ENCODE measurements around the gene AUTS2.

The AUTS2 gene

DNA sequence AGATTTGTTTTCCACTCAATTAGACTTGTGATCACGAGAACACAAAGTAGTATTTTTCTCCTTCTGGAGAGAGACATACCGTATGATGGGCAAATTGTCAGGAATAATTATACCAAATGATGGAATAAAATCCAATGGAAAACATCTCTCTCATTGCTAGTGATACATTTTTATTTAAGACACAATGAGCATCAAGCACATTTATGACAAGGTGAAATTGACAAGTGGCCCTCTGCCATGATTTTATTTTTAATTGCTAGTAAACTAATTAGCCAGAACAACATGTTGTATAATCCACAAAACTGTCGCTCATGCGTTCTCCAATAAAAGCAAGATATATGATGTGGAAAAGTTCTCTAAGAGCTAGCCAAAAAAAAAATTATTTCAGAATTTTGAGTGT, 620.8 kb downstream of the AUTS2 start:
- Histone ChIP-seq H3K9me3 (no peaks in the 10 kb centered on the region), H3K4me3 (ENCODE audit: low read depth in 1 of 2, low read length in 1 of 2) (no peak overlapping the region), H3K27ac (no peak overlapping the region), H3K27me3 (no peaks in the 10 kb centered on the region), H3K4me1 (ENCODE audit: control insufficient read depth in 1 of 2, insufficient read depth in 1 of 2, low read depth in 1 of 2, low read length in 1 of 2) (no peaks in the 10 kb centered on the region), H3K36me3 (no peaks in the 10 kb centered on the region)
- TF ChIP-seq, protein P1, sequence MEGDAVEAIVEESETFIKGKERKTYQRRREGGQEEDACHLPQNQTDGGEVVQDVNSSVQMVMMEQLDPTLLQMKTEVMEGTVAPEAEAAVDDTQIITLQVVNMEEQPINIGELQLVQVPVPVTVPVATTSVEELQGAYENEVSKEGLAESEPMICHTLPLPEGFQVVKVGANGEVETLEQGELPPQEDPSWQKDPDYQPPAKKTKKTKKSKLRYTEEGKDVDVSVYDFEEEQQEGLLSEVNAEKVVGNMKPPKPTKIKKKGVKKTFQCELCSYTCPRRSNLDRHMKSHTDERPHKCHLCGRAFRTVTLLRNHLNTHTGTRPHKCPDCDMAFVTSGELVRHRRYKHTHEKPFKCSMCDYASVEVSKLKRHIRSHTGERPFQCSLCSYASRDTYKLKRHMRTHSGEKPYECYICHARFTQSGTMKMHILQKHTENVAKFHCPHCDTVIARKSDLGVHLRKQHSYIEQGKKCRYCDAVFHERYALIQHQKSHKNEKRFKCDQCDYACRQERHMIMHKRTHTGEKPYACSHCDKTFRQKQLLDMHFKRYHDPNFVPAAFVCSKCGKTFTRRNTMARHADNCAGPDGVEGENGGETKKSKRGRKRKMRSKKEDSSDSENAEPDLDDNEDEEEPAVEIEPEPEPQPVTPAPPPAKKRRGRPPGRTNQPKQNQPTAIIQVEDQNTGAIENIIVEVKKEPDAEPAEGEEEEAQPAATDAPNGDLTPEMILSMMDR (IDR thresholded peaks at IDR 0.05) = no peak

DNA sequence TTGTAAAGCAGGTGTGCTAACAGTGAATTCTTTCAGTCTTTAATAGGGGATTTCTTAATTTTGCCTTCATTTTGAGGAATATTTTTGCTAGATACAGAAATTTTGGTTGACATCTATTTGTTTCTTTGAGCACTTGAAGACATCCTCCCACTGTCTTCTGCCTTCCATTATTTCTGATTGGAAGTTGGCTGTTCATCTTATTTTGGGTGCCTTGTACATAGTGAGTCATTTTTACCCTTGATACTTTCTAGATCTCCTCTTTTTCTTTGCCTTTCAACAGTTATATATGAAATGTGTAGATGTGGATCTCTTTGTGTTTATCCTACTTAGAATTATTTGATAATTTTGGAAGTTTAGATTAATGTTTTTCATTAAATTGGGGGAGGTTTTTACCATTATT, 631.0 kb downstream of the AUTS2 start:
- no peak overlapping the region for H3K4me3 ChIP-seq (ENCODE audit: low read depth in 1 of 2, low read length in 1 of 2)
- H3K4me1 ChIP-seq (ENCODE audit: control insufficient read depth in 1 of 2, insufficient read depth in 1 of 2, low read depth in 1 of 2, low read length in 1 of 2) = no peaks in the 10 kb centered on the region
- no peaks in the 10 kb centered on the region for H3K27me3 ChIP-seq
- H3K36me3 ChIP-seq = no peaks in the 10 kb centered on the region
- H3K9me3 ChIP-seq = no peaks in the 10 kb centered on the region
- H3K27ac ChIP-seq = no peak overlapping the region
- TF ChIP-seq, protein P1 (IDR thresholded peaks at IDR 0.05) = no peak

DNA sequence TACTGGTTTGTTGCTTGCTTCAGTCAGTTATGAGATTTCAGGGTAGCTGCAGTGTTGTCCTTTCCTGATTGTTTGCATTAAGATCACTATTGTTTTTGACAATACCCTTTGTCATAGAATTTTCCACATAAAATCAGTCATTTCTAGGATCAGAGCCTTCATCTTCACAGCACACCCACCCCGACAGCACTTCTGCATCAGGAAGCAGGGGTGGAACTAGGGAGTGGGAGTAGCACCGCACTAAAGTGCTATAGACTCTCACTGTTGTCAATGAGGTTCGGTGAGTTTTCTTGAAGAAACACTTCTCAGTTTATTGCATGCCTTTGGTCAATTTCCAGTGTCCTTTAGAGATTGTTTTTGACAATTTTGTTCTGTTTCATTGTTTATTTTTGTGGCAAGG, 632.5 kb downstream of the AUTS2 start:
- Histone ChIP-seq H3K4me3 (ENCODE audit: low read depth in 1 of 2, low read length in 1 of 2) (no peak overlapping the region), H3K27ac (no peak overlapping the region), H3K4me1 (ENCODE audit: control insufficient read depth in 1 of 2, insufficient read depth in 1 of 2, low read depth in 1 of 2, low read length in 1 of 2) (no peaks in the 10 kb centered on the region), H3K36me3 (no peaks in the 10 kb centered on the region), H3K9me3 (no peaks in the 10 kb centered on the region), H3K27me3 (no peaks in the 10 kb centered on the region)
- TF ChIP-seq, protein P1 (IDR thresholded peaks at IDR 0.05) = no peak

GRCh38 chr7:70233776-70234175, 635.5 kb downstream of the AUTS2 start:
- Histone ChIP-seq H3K4me1 (ENCODE audit: control insufficient read depth in 1 of 2, insufficient read depth in 1 of 2, low read depth in 1 of 2, low read length in 1 of 2) (no peaks in the 10 kb centered on the region), H3K9me3 (no peaks in the 10 kb centered on the region), H3K36me3 (no peaks in the 10 kb centered on the region), H3K4me3 (ENCODE audit: low read depth in 1 of 2, low read length in 1 of 2) (no peak overlapping the region), H3K27me3 (no peaks in the 10 kb centered on the region), H3K27ac (no peak overlapping the region)
- TF ChIP-seq, protein P1 (IDR thresholded peaks at IDR 0.05) = no peak

GRCh38 chr7:70237256-70237655, 639.0 kb downstream of the AUTS2 start:
- Histone ChIP-seq H3K36me3 (no peaks in the 10 kb centered on the region), H3K9me3 (no peaks in the 10 kb centered on the region), H3K27ac (no peak overlapping the region), H3K4me3 (ENCODE audit: low read depth in 1 of 2, low read length in 1 of 2) (no peak overlapping the region), H3K27me3 (no peaks in the 10 kb centered on the region), H3K4me1 (ENCODE audit: control insufficient read depth in 1 of 2, insufficient read depth in 1 of 2, low read depth in 1 of 2, low read length in 1 of 2) (no peaks in the 10 kb centered on the region)
- TF ChIP-seq, protein P1 (IDR thresholded peaks at IDR 0.05) = no peak

Measured in neutrophil (primary cell).